Thymus (tissue), 14 donors: ENCODE data around the gene TRIM42. TPM values are rescaled to one million over a fixed set of nuclear protein-coding genes. Genes with fewer than 3 reads are reported as not detected.

Experiments
- DNase-seq, 9 donors: peaks; one replicate each; pipeline ENCODE4 v3.0.0-alpha.2; 2013; ENCODE audit warnings: low spot score in 9 of 9, low read depth in 6 of 9, missing footprints in 1 of 9
- H3K27ac ChIP-seq, 2 donors: one replicate each; pipeline ENCODE4 v1.5.1; 2013; ENCODE audit warnings: control low read depth in 1 of 2, low read depth in 1 of 2, low read length in 1 of 2, mild to moderate bottlenecking in 1 of 2, moderate library complexity in 1 of 2
- H3K27me3 ChIP-seq, 2 donors: one replicate each; pipeline ENCODE4 v1.5.1; 2013; ENCODE audit warnings: low read length in 1 of 2; ENCODE audit not compliant: control insufficient read depth in 2 of 2, insufficient read depth in 1 of 2
- H3K36me3 ChIP-seq, 2 donors: one replicate each; pipeline ENCODE4 v1.5.1; 2013; ENCODE audit warnings: low read length in 1 of 2, mild to moderate bottlenecking in 1 of 2, moderate library complexity in 1 of 2; ENCODE audit not compliant: control insufficient read depth in 2 of 2, insufficient read depth in 2 of 2
- H3K4me1 ChIP-seq, 2 donors: one replicate each; pipeline ENCODE4 v1.5.1; 2013; ENCODE audit warnings: low read length in 2 of 2; ENCODE audit not compliant: control insufficient read depth in 2 of 2, insufficient read depth in 2 of 2
- H3K4me3 ChIP-seq, 2 donors: one replicate each; pipeline ENCODE4 v1.5.1; 2013; ENCODE audit warnings: low read length in 2 of 2, control low read depth in 1 of 2, mild to moderate bottlenecking in 1 of 2
- H3K9me3 ChIP-seq, 2 donors: one replicate each; pipeline ENCODE4 v1.5.1; 2013; ENCODE audit warnings: low read length in 1 of 2, mild to moderate bottlenecking in 1 of 2; ENCODE audit not compliant: control insufficient read depth in 2 of 2, insufficient read depth in 1 of 2
- WGBS: extraction: QIAGEN DNeasy Blood & Tissue Kit; methylation state at CpG from one replicate; pipeline ENCODE4 v1.1.7; 2013; 5-methylcytosine and 5-hydroxymethylcytosine counted together
- long read RNA-seq, 10 donors: transcript quantifications; one replicate each; lab custom pipeline, GENCODE V29; 2026
- polyA plus RNA-seq: library from polyadenylated mRNA; stranded (reverse); fragments of 200-250 nt; gene quantifications from one replicate; pipeline ENCODE4 v1.2.3, GENCODE V29; 2013
- total RNA-seq: library from RNA; stranded (reverse); fragments of 120-200 nt; gene quantifications from one replicate; pipeline ENCODE4 v1.2.4, GENCODE V29; 2013
- donor health status: healthy.

The TRIM42 gene
- total RNA-seq = not detected
- polyA plus RNA-seq = 0.05 TPM
- long read RNA-seq, donor 1 = 0 reads
- long read RNA-seq, donor 2 = 0 reads
- long read RNA-seq, donor 3 = 0 reads
- long read RNA-seq, donor 4 = 0 reads
- long read RNA-seq, donor 5 = 0 reads
- long read RNA-seq, donor 6 = 0 reads
- long read RNA-seq, donor 7 = 0 reads
- long read RNA-seq, donor 8 = 0 reads
- long read RNA-seq, donor 9 = 0 reads
- long read RNA-seq, donor 10 = 0 reads

GRCh38 chr3:140677764-140678163, at the start of gene TRIM42:
Gene TRIM42 (plus strand): TSS chr3:140678064. CDS start chr3:140678230, 166 bp downstream.
- H3K36me3 ChIP-seq = no peaks in the 10 kb centered on the region
- H3K27me3 ChIP-seq = no peaks in the 10 kb centered on the region
- H3K4me1 ChIP-seq = no peaks in the 10 kb centered on the region
- no peak within 1 kb of the TSS for H3K27ac ChIP-seq
- DNase-seq = no peak
- no peaks in the 10 kb centered on the region for H3K9me3 ChIP-seq
- H3K4me3 ChIP-seq = no peak within 1 kb of the TSS
- WGBS = 92% methylated on average over 2 of the region's 2 CpGs

GRCh38 chr3:140628606-140629005, 49.3 kb upstream of the TRIM42 start:
- no peak for DNase-seq
- no peak overlapping the region for H3K4me3 ChIP-seq

GRCh38 chr3:140629357-140630137, 48.3 kb upstream of the TRIM42 start:
- no peaks in the 10 kb centered on the region for H3K36me3 ChIP-seq
- 94% methylated on average over 3 of the region's 3 CpGs for WGBS
- no peaks in the 10 kb centered on the region for H3K9me3 ChIP-seq
- no peaks in the 10 kb centered on the region for H3K4me1 ChIP-seq
- H3K27ac ChIP-seq = no peak overlapping the region
- H3K4me3 ChIP-seq = no peak overlapping the region
- H3K27me3 ChIP-seq = no peaks in the 10 kb centered on the region
- no peak for DNase-seq

More at GRCh38 chr3:140628606-140629005, 49.3 kb upstream of the TRIM42 start:
- H3K27me3 ChIP-seq = no peaks in the 10 kb centered on the region
- H3K36me3 ChIP-seq = no peaks in the 10 kb centered on the region
- 67% methylated on average over 4 of the region's 4 CpGs for WGBS
- H3K9me3 ChIP-seq = no peaks in the 10 kb centered on the region
- no peak overlapping the region for H3K27ac ChIP-seq
- no peaks in the 10 kb centered on the region for H3K4me1 ChIP-seq

GRCh38 chr3:140630366-140630765, 47.5 kb upstream of the TRIM42 start:
- no peaks in the 10 kb centered on the region for H3K9me3 ChIP-seq
- WGBS = 89% methylated on average over 5 of the region's 5 CpGs
- no peaks in the 10 kb centered on the region for H3K4me1 ChIP-seq
- DNase-seq = no peak
- no peak overlapping the region for H3K27ac ChIP-seq
- no peak overlapping the region for H3K4me3 ChIP-seq
- no peaks in the 10 kb centered on the region for H3K36me3 ChIP-seq
- H3K27me3 ChIP-seq = no peaks in the 10 kb centered on the region

GRCh38 chr3:140630866-140631265, 47.0 kb upstream of the TRIM42 start:
- Histone ChIP-seq H3K36me3 (no peaks in the 10 kb centered on the region), H3K27ac (no peak overlapping the region), H3K4me3 (no peak overlapping the region), H3K4me1 (no peaks in the 10 kb centered on the region), H3K9me3 (no peaks in the 10 kb centered on the region), H3K27me3 (no peaks in the 10 kb centered on the region)
- DNase-seq = no peak

GRCh38 chr3:140635276-140635675, 42.6 kb upstream of the TRIM42 start:
- DNase-seq = no peak
- H3K36me3 ChIP-seq = no peaks in the 10 kb centered on the region
- WGBS = 79% methylated on average over 5 of the region's 5 CpGs

GRCh38 chr3:140636406-140637138, 41.3 kb upstream of the TRIM42 start:
- Histone ChIP-seq H3K27ac (no peak overlapping the region), H3K4me1 (no peaks in the 10 kb centered on the region), H3K9me3 (no peaks in the 10 kb centered on the region), H3K4me3 (no peak overlapping the region), H3K27me3 (no peaks in the 10 kb centered on the region), H3K36me3 (no peaks in the 10 kb centered on the region)
- whole genome bisulfite sequencing = 66% methylated on average over 6 of the region's 6 CpGs
- DNase-seq = no peak

More at GRCh38 chr3:140635276-140635675, 42.6 kb upstream of the TRIM42 start:
- no peaks in the 10 kb centered on the region for H3K4me1 ChIP-seq
- H3K4me3 ChIP-seq = no peak overlapping the region
- no peaks in the 10 kb centered on the region for H3K27me3 ChIP-seq
- no peaks in the 10 kb centered on the region for H3K9me3 ChIP-seq
- H3K27ac ChIP-seq = no peak overlapping the region

GRCh38 chr3:140651287-140651686, 26.6 kb upstream of the TRIM42 start:
- H3K4me3 ChIP-seq = no peak overlapping the region
- no peaks in the 10 kb centered on the region for H3K27me3 ChIP-seq
- H3K36me3 ChIP-seq = no peaks in the 10 kb centered on the region
- no peaks in the 10 kb centered on the region for H3K4me1 ChIP-seq
- H3K27ac ChIP-seq = no peak overlapping the region
- H3K9me3 ChIP-seq = no peaks in the 10 kb centered on the region
- WGBS = 97% methylated on average over 23 of the region's 23 CpGs
- no peak for DNase-seq

- H3K4me3 ChIP-seq = no peak overlapping the region
- no peak for DNase-seq
- no peaks in the 10 kb centered on the region for H3K4me1 ChIP-seq
- no peak overlapping the region for H3K27ac ChIP-seq
- no peaks in the 10 kb centered on the region for H3K36me3 ChIP-seq
- H3K27me3 ChIP-seq = no peaks in the 10 kb centered on the region
- no peaks in the 10 kb centered on the region for H3K9me3 ChIP-seq
- WGBS = 94% methylated on average over 1 of the region's 1 CpG
Observed at GRCh38 chr3:140655678-140656077, 22.2 kb upstream of the TRIM42 start.
